Stimulated activated CD8-positive, alpha-beta memory T cell treated with anti-CD3 and anti-CD28 coated beads, Interleukin-2, amount 100 ng/mL, for 48 hours (primary cell): Measurements from ENCODE around the gene HNRNPK.
A peak's percentile ranks its signal among the peaks of the same experiment; 100 is the strongest.
"Not testable (repeated sequence)": the region's sequence is repeated elsewhere in the genome, so short reads cannot be mapped to it uniquely, and the experiment has no call there.

Source experiments
- DNase-seq, 2 donors: peaks; one replicate each; pipeline ENCODE4 v3.0.0-alpha.2; 2020; ENCODE audit warnings: low read depth in 2 of 2

Gene HNRNPK

DNA sequence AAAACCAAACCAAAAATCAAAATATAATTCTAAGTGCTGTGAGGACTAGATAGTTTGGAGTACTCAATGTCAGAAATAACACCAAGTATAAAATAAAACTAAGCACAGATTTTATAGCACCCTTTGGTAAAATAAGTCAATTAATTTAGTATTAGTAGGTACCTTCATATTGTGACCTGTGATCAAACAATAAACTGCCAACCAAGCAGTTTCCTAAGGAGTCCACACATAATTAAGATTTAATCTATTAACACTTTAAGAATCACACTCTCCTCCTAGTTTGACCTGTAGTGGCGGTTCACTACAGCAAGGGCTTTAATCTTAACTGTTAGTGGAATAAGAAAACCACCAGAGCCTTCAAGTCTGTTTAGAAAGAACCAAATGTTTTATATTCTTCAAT is 2.8 kb downstream of the HNRNPK start:
- no peak for DNase-seq

DNA sequence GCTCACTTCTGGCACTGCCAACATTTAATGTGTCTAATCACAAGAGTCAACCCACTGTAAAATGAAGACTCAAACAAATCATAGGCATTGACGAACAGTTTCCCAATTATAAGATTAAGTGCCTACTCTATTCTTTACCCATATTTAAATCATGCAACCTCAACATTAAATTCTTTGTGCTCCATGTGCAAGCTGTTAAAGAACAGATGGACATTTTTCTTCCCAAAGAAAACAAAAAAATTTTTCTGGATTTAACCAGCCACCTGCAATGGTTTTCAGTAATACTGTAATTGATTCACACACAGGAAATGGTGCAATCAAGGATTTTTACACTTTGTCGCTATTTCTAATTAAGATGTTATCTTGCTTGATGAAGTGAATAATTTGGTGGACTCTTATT is 3.6 kb downstream of the HNRNPK start:
- no peak for DNase-seq

- DNase-seq = no peak
Observed at GRCh38 chr9:83975300-83975699, 4.7 kb downstream of the HNRNPK start.

- no peak for DNase-seq
Observed at GRCh38 chr9:83972286-83972685, 7.7 kb downstream of the HNRNPK start.

- no peak for DNase-seq
Observed at GRCh38 chr9:83971485-83971884, 8.5 kb downstream of the HNRNPK start.

DNA sequence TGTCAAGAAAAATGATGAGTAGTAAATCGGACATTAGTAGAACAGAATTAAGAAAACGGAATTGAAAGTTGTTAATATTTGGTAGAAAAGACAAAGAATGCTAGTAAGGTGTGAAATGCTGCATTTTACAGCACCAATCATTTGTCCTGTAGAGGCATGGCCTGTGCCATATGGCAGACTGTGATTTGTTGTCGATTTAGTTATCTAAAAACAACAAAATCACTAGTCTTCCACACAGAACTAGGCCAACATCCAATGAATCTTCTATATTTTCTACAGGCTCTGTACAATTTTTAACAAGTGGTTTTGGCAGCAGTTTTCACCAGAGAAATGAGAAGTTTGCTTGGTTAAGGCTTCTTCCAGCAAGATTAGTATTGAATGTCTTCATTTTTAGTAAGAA is 10.4 kb downstream of the HNRNPK start:
- DNase-seq = no peak

GRCh38 chr9:83967073-83967472 is 12.9 kb downstream of the HNRNPK start:
- no peak for DNase-seq

- no peak for DNase-seq
Observed at GRCh38 chr9:83966209-83966582, 13.8 kb downstream of the HNRNPK start.

DNA sequence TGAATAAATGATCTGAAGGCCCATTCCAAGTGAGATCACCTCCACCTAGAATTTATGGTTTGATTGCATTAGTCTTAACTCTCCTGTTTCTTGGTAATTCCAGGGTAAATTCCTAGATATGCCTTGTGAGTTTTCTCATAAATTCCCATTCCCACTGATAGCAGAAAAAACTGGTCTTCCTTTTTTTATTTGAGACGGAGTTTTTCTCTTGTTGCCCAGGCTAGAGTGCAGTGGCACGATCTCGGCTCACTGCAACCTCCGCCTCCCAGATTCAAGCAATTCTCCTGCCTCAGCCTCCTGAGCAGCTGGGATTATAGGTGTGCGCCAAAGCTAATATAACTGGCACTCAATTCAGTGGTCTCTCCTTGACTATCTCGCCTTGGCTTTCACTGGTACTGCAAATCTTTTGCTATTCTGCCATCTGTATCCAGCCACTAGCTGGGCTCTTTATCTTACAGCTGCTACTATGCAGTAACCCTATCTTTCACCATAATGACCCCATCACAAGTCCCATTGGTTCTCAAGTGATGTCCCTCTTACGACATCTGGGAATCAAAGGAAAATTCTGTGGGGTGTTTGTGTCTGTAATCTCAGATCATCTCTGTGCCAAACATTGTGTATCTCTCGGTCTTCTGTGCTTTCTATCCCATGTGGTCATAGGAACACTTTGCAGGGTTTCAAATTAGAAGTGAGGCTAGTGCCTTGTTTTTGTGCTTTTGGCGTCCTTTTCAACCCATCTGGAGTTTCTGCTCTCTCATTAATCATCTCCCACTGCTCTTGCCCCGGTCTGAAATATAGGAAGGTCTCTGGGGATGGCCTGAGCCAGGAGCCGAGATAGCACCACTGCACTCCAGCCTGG is 14.4 kb downstream of the HNRNPK start:
- DNase-seq = no peak

- no peak for DNase-seq
Observed at GRCh38 chr9:83964973-83965349, 15.1 kb downstream of the HNRNPK start.

DNA sequence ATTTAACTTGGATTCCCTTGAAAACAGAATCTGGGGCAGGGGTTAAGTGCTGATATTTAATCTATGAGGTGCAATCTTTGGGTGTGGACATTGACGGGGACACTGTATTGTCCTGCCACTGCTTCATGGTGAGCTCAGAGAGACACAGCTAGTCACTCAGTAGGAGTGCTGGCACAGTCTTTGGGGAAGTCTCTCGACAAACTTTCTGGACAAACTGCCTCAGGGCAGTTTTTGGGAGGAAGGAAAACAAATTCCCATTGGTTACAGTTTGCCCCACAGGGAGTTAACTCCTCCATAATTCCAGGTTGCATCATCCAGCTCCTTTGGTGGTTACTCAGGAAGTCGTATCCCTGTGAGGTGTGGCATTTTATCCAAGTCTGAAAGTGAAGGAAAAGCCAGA is 17.9 kb downstream of the HNRNPK start:
- no peak for DNase-seq

- no peak for DNase-seq
Observed at GRCh38 chr9:83960991-83961390, 19.0 kb downstream of the HNRNPK start.

DNA sequence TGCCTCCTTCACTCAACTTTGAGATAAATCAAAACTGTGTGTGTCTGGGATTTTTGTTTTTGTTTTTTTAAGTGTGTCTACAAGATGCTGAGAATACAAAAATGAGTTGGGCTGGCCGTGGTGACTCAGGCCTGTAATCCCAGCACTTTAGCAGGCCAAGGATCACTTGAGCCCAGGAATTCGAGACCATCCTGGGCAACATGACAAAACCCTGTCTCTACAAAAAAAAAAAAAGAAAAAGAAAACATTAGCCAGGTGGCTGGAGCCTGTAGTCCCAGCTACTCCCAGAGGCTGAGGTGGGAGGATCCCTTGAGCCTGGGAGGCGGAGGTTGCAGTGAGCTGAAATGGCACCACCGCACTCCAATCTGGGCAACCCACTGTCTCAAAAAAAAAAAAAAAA is 21.0 kb downstream of the HNRNPK start:
- no peak for DNase-seq

GRCh38 chr9:83957248-83957513 is 22.8 kb downstream of the HNRNPK start:
- no peak for DNase-seq

DNA sequence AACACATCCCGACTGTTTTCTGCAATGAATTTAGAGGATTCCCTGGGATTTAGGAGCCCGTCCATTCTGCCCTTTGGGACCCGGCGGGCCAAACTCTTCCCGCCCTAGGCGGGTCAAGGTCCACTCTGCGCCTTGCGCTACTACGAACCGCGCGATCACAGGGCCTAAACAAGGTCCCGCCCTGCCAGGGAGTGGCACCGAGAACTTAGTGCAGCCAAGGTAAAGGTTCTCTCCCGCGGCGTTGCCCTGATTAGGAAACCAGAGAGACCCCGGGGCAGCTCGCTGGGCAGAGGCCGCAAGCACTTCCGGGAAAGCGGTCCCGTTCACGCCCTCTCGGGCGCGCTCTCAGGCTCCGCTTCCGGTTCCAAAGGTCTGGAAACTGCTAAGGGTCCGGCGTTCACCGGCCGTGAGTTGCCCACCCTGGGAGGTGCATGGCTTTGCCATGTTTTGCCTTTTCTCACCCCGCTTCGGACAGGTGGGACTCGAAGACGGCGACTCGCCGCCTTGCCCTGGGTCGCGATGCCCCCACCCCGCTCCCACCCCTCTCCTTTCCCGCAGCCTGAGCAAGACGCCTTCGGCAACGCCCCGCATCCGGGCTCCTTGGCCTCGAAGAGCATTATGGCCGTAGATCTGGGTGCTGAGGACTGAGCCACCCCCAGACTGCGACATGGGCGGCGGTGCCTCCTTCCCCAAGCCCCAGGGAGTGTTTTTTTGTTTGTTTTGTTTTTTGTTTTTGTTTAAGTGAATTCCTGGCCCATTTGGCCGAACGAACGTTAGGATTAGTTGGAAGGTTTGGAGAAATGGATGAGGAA is 23.4 kb downstream of the HNRNPK start:
- DNase-seq = peak; percentile 51 to 53

DNA sequence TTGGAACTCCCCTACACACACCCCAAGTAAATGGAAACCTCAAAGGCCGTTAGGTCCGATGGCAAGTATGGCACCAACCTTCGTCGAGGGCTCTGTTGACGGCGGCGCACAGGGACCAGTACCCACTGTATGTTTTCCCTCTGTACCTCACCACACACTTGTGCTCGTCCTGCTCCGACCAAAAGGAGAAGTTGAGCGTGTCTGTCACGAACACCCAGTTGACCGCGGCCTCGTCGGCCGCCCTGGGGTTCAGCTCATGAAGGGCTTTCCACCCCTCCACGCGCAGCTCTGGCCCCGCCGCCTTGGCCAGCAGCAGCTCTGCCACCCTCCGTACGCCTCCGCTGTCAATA is 24.0 kb downstream of the HNRNPK start:
- peak; percentile 8 to 16 for DNase-seq

DNA sequence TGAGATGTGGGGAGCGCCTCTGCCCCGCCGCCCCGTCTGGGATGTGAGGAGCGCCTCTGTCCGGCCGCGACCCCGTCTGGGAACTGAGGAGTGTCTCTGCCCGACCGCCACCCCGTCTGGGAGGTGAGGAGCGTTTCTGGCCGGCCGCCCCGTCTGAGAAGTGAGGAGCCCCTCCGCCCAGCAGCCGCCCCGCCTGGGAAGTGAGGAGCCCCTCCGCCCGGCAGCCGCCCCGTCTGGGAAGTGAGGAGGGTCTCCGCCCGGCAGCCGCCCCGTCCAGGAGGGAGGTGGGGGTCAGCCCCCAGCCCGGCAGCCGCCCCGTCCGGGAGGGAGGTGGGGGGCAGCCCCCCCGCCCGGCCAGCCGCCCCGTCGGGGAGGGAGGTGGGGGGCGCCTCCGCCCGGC is 31.9 kb downstream of the HNRNPK start:
- not testable (repeated sequence) for DNase-seq

DNA sequence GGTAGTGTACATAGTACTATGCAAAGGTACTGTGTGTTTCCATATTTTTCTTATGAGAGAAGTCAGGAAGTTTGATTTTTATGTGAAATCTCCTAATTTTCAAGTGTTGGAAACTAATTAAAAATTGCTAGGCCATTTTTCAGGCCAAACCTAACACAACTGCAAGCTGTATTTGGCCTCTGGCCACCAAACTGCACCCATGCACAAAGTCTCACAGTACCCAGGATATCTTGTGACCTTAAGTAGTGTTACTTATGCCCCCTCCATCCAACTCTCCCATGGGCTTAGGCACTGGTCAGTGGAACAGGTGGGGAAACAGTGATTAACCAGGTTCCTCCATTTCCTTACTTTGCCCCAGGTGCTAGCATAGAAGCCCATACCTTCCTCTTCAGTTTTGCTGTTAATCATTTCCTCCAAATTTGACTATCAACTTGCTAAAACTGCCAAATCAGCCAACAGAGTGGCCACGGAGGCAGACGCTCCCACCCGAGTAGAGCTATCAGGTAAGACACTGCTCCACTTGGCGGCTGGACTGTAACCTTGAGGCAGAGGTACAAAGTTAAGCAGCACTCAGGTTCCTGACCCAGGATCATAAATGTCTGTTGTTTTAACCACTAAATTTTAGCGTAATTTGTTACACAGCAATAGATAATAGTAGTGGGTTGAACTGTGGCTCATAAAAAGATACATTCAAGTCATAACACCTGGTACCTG is 39.3 kb downstream of the HNRNPK start:
- no peak for DNase-seq

DNA sequence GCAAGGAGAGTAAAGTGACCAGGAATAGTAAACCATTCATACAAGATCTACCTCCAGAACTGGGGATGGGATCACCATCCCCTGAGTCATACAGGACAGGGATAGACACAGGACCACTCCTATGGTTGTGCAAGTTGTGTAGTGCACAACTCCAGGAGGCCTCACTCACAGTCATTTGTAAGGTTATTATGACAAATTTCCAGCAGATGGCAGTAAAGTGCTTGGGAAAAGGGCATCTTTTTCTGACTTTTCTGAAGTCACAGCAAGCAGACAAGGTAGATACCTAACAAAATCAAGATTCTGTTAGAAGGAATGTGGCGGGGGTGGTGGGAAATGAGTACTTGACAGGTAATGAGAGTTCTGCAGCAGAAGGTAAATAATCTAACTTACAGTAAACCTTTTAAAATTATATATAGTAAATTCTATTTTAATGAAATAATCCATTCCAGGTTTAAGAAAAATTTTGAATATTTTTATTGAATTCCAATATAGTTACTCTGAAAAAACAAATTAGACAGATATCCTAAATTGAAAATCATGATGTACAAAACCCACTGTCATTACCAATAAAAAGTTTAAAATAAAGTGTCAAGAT is 42.1 kb downstream of the HNRNPK start:
- no peak for DNase-seq

DNA sequence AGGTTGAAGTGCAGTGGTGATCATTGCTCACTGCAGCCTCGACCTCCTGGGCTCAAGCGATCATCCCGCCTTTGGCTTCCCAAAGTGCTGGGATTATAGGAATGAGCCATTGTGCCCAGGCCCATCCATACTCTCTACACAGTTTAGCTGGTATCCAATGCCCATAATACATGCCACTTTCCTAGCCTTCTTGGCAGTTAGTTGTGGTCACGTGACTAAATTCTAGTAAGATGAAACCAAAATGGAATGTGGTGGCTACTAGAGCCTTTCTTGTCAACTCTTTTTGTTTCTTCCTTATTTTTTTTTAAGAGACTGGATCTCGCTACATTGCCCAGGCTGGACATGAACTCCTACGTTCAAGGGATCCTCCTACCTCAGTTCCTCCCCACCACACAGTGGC is 43.5 kb downstream of the HNRNPK start:
- DNase-seq = no peak

- DNase-seq = no peak
Observed at GRCh38 chr9:83935276-83935935, 44.6 kb downstream of the HNRNPK start.
